ENCODE results near the gene DYDC2. TPM values are rescaled to one million over a fixed set of nuclear protein-coding genes. Genes with fewer than 3 reads are reported as not detected.
"Not testable (repeated sequence)": the region's sequence is repeated elsewhere in the genome, so short reads cannot be mapped to it uniquely, and the experiment has no call there.

DYDC2 gene
- total RNA-seq, 1 experiment from 2014 or later: 2.8 TPM

DNA sequence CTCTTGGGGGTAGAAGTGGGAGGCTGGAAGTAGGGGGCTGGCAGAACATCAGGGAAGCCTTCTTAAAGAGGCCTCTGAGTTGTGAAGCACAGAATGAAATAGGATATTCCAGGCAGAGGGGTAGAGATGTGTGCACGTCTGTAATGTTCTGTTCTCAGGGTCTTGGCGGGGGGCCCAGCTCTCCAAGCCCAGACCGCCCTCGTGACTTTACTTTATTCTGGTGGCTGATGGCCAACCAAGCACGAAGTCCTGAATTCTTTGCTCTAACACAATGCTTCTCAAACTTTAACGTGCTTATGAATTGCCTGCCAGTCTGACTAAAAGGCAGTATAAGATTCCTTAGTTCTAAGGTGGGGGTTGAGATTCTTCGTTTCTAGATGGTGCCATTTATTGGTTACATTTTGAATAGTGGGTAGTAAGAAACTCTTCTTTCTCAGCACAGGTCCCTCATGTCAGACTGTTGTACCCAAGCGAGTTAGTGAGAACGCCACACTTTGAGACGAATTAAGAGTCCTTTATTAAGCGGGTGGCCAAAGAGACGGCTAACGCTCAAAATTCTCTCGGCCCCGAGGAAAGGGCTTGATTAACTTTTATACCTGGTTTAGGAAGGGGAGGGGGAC lies 60.0 kb downstream of the DYDC2 start:
- no peaks in the 10 kb centered on the region for H3K9me3 ChIP-seq (ENCODE audit: control insufficient read depth, low read depth, low read length)
- no peak overlapping the region for H2BK15ac ChIP-seq (ENCODE audit: low read depth, low read length)
- H3K14ac ChIP-seq (ENCODE audit: insufficient read depth, low read length): no peak overlapping the region
- no CpG with 5 or more reads among the region's 15 CpGs for WGBS (ENCODE audit: extremely low coverage, insufficient read length, low lambda C conversion rate)
- H4K8ac ChIP-seq (replicated peaks; ENCODE audit: insufficient read length, low read depth, low read length): no peak overlapping the region
- H3K9me3 Mint-ChIP-seq: no peaks in the 10 kb centered on the region
- no peak overlapping the region for H3K18ac ChIP-seq (ENCODE audit: insufficient read length, low read depth, low read length)
- no peak for DNase-seq
- no peak overlapping the region for H2AK5ac ChIP-seq (ENCODE audit: insufficient read length, low read length)
- no peak overlapping the region for H3K4me2 ChIP-seq (ENCODE audit: insufficient read depth, insufficient read length, low read length)
- H3K23ac ChIP-seq (ENCODE audit: insufficient read length, low read depth, low read length): no peak overlapping the region
- peaks cover 4 to 21% (median 7%) of the 10 kb centered on the region in 3 experiments; a peak in 6 of 7 replicates for H3K36me3 Mint-ChIP-seq (ENCODE audit: insufficient read depth in 1 of 3, low read depth in 3 of 3)
- H3K27ac Mint-ChIP-seq: 0 out of 7 replicates have a peak overlapping the region, but pooled peaks of 1 of the 3 experiments have one; percentile 20
- no peak overlapping the region for H2BK20ac ChIP-seq (ENCODE audit: low read depth, low read length, poor library complexity, severe bottlenecking)
- H3K79me1 ChIP-seq (ENCODE audit: insufficient read depth, low read depth, low read length, poor library complexity, severe bottlenecking): no peaks in the 10 kb centered on the region
- no peaks in the 10 kb centered on the region for H4K20me1 ChIP-seq (ENCODE audit: control insufficient read depth, insufficient read depth, insufficient read length)
- H3K27me3 Mint-ChIP-seq (ENCODE audit: low read depth): peaks cover 18% of the 10 kb centered on the region
- H4K91ac ChIP-seq (ENCODE audit: insufficient read length, low read depth, low read length): no peak overlapping the region
- H3K27ac ChIP-seq (ENCODE audit: insufficient read length, low read depth, low read length): no peak overlapping the region
- no peak overlapping the region for H2BK120ac ChIP-seq (ENCODE audit: low read depth, low read length, poor library complexity, severe bottlenecking)
- H3K9ac ChIP-seq (ENCODE audit: extremely low read depth, insufficient read length, low read length): no peak overlapping the region
- H2BK12ac ChIP-seq (ENCODE audit: insufficient read length, low read depth, low read length): no peak overlapping the region
- H2AFZ ChIP-seq (ENCODE audit: low read length): no peak overlapping the region
- H3K4me1 ChIP-seq (ENCODE audit: insufficient read depth, low read length): no peaks in the 10 kb centered on the region; the same call in 1 of the 2 replicates
- H2BK5ac ChIP-seq (ENCODE audit: insufficient read length, low read length): no peak overlapping the region
- H3K23me2 ChIP-seq (ENCODE audit: insufficient read length, low read depth, low read length, poor library complexity, severe bottlenecking): no peaks in the 10 kb centered on the region
- H3K79me2 ChIP-seq (ENCODE audit: insufficient read depth, low read length): peaks cover 7% of the 10 kb centered on the region; the same call in 1 of the 2 replicates
- H3K56ac ChIP-seq (ENCODE audit: insufficient read length, low read depth, low read length): no peak overlapping the region
- TF ChIP-seq, protein P1, sequence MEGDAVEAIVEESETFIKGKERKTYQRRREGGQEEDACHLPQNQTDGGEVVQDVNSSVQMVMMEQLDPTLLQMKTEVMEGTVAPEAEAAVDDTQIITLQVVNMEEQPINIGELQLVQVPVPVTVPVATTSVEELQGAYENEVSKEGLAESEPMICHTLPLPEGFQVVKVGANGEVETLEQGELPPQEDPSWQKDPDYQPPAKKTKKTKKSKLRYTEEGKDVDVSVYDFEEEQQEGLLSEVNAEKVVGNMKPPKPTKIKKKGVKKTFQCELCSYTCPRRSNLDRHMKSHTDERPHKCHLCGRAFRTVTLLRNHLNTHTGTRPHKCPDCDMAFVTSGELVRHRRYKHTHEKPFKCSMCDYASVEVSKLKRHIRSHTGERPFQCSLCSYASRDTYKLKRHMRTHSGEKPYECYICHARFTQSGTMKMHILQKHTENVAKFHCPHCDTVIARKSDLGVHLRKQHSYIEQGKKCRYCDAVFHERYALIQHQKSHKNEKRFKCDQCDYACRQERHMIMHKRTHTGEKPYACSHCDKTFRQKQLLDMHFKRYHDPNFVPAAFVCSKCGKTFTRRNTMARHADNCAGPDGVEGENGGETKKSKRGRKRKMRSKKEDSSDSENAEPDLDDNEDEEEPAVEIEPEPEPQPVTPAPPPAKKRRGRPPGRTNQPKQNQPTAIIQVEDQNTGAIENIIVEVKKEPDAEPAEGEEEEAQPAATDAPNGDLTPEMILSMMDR (conservative IDR thresholded peaks at IDR 0.05): no peak
- H3K27me3 ChIP-seq (ENCODE audit: insufficient read depth, low read length): no peaks in the 10 kb centered on the region; the same call in 1 of the 2 replicates
- H3K4me1 Mint-ChIP-seq: peaks cover 62 to 76% of the 10 kb centered on the region in 2 experiments
- H4K5ac ChIP-seq (ENCODE audit: insufficient read length, low read depth, low read length): no peak overlapping the region
- H3T11ph ChIP-seq (ENCODE audit: low read length): no peak overlapping the region
- H3K4ac ChIP-seq (ENCODE audit: low read depth, low read length): no peak overlapping the region
- H3K4me3 Mint-ChIP-seq: peak overlapping the region; percentile 15 to 66; a peak in 4 of 5 replicates

DNA sequence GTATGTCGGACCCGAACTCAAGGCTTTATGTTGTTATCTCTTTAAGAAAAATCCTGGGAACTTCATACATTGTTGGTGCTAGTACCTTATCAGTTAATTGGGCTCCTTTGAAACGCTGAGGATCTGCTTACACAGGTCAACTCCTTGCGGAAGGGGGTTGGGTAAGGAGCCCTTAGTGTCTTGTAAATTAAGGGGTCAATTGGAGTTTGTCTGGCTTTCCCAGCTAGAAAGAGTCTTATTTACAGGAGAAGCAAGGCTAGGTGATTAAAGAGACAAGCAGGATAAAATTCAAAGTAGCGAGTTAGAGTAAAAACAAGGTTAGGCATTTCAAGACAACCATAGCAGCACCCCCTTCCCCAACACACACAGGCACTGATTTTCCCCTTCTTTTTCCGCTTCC lies 60.7 kb downstream of the DYDC2 start:
- not testable (repeated sequence) for H4K91ac ChIP-seq (ENCODE audit: insufficient read length, low read depth, low read length); H3K14ac ChIP-seq (ENCODE audit: insufficient read depth, low read length); H3K4me1 ChIP-seq (ENCODE audit: insufficient read depth, low read length); H3K27ac ChIP-seq (ENCODE audit: insufficient read length, low read depth, low read length); H2AK5ac ChIP-seq (ENCODE audit: insufficient read length, low read length); H2BK5ac ChIP-seq (ENCODE audit: insufficient read length, low read length); H3K4me2 ChIP-seq (ENCODE audit: insufficient read depth, insufficient read length, low read length); H2BK15ac ChIP-seq (ENCODE audit: low read depth, low read length); H3K9me3 ChIP-seq (ENCODE audit: control insufficient read depth, low read depth, low read length); H3K23ac ChIP-seq (ENCODE audit: insufficient read length, low read depth, low read length); H3K27me3 ChIP-seq (ENCODE audit: insufficient read depth, low read length); H3K56ac ChIP-seq (ENCODE audit: insufficient read length, low read depth, low read length); H3K9ac ChIP-seq (ENCODE audit: extremely low read depth, insufficient read length, low read length); H2AFZ ChIP-seq (ENCODE audit: low read length); H3K18ac ChIP-seq (ENCODE audit: insufficient read length, low read depth, low read length); H3K23me2 ChIP-seq (ENCODE audit: insufficient read length, low read depth, low read length, poor library complexity, severe bottlenecking); DNase-seq; H3T11ph ChIP-seq (ENCODE audit: low read length); H2BK20ac ChIP-seq (ENCODE audit: low read depth, low read length, poor library complexity, severe bottlenecking); H3K9me3 Mint-ChIP-seq; H3K79me2 ChIP-seq (ENCODE audit: insufficient read depth, low read length); H2BK120ac ChIP-seq (ENCODE audit: low read depth, low read length, poor library complexity, severe bottlenecking); H4K8ac ChIP-seq (replicated peaks; ENCODE audit: insufficient read length, low read depth, low read length); H3K79me1 ChIP-seq (ENCODE audit: insufficient read depth, low read depth, low read length, poor library complexity, severe bottlenecking); H3K4ac ChIP-seq (ENCODE audit: low read depth, low read length); H4K20me1 ChIP-seq (ENCODE audit: control insufficient read depth, insufficient read depth, insufficient read length); H2BK12ac ChIP-seq (ENCODE audit: insufficient read length, low read depth, low read length); H4K5ac ChIP-seq (ENCODE audit: insufficient read length, low read depth, low read length)
- H3K4me1 Mint-ChIP-seq: peaks cover 60 to 69% of the 10 kb centered on the region in 2 experiments
- WGBS (ENCODE audit: extremely low coverage, insufficient read length, low lambda C conversion rate): no CpG with 5 or more reads among the region's 6 CpGs
- H3K27me3 Mint-ChIP-seq (ENCODE audit: low read depth): peaks cover 18% of the 10 kb centered on the region
- H3K36me3 Mint-ChIP-seq (ENCODE audit: insufficient read depth in 1 of 3, low read depth in 3 of 3): peaks cover 7 to 23% (median 11%) of the 10 kb centered on the region in 3 experiments; a peak in 6 of 7 replicates
- H3K4me3 Mint-ChIP-seq: peak overlapping the region; percentile 19 to 66
- H3K27ac Mint-ChIP-seq: peak overlapping the region in 2 of 3 experiments; percentile 5 to 92; a peak in 3 of 7 replicates
